ENCODE data around the gene P3H1.
"Not testable (repeated sequence)": the region's sequence is repeated elsewhere in the genome, so short reads cannot be mapped to it uniquely, and the experiment has no call there.

The P3H1 gene

DNA sequence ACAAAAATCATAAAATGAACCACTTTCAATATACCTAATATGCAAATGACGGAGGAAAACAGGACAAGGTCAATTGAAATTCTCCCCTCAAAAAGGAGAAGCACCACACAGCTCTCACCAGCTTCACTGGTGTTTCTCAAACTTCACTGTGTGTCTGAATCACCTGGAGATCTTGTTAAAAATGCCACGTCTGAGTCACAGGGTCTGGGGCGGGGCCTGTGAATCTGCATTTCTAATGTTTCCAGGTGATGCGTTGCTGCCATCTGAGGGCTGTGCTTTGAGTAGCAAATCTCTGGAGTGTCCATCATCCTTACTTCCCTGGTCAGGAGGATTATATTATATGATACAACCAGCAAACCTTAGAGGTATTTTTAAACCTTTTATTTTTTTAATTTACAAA, 35.8 kb downstream of the P3H1 start:
- peak; percentile 35 for DNase-seq (ENCODE audit: low spot score)

GRCh38 chr1:42730002-42730401, 36.8 kb downstream of the P3H1 start:
- DNase-seq (ENCODE audit: low spot score), result no peak

GRCh38 chr1:42725820-42726219, 41.0 kb downstream of the P3H1 start:
- not testable (repeated sequence) for DNase-seq (ENCODE audit: low spot score)

DNA sequence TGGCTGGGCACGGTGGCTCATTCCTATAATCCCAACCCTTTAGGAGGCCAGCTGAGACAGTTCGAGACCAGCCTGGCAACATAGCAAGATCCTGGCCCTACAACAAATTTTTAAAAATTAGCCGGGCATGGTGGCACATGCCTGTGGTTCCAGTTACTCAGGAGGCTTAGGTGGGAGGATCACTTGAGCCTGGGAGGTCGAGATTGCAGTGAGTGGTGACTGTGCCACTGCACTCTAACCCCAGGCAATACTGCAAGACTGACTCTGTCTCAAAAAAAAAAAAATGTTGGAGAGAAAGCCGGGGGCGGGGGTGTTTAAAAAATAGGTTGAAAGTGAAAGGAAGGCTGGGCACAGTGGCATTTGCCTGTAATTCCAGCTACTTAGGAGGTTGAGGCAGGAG, 43.3 kb downstream of the P3H1 start:
- DNase-seq (ENCODE audit: low spot score), result no peak

DNA sequence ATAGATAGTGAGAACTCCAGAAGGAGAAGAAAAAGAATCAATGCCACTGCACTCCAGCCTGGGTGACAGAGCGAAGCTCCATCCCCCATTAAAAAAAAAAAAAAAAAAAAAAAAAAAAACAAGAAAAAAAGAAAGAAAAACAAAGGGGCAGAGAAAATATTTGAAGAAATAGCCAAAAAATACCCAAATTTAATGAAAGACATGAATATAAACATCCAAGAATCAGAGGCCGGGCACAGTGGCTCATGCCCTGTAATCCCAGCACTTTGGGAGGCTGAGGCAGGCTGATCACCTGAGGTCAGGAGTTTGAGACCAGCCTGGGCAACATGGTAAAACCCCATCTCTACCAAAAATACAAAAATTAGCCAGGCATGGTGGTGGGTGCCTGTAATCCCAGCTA, 44.4 kb downstream of the P3H1 start:
- DNase-seq (ENCODE audit: low spot score), result not testable (repeated sequence)

DNA sequence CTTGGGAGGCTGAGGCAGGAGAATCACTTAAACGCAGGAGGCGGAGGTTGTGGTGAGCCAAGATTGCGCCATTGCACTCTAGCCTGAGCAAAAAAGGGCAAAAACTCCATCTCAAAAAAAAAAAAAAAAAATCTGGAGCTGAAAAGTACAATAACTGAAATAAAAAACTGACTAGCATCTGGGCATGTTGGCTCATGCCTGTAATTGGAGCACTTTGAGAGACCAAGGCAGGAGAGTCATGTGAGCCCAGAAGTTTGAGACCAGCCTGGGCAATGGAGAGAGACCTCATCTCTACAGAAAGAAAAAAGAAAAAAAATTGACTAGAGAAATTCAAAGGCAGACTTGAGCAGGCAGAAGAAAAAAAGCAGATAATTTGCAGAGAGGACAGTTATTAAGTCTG, 44.9 kb downstream of the P3H1 start:
- DNase-seq (ENCODE audit: low spot score), result no peak

GRCh38 chr1:42720868-42721267, 46.0 kb downstream of the P3H1 start:
- DNase-seq (ENCODE audit: low spot score), result no peak

DNA sequence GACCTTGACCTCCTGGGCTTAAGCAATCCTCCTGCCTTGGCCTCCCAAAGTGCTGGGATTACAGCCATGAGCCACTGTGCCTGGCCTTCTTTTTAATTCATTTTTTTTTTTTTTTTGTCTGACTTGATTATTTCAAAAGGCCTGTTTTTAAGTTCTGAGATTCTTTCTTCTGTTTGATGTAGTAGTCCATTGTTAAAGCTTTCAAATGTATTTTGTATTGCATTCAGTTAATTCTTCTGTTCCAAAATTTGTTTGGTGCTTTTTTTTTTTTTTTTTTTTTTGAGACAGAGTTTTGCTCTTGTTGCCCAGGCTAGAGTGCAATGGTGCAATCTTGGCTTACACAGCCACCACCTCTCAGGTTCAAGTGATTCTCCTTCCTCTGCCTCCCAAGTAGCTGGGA, 52.4 kb downstream of the P3H1 start:
- DNase-seq (ENCODE audit: low spot score), result not testable (repeated sequence)

GRCh38 chr1:42713293-42713692, 53.5 kb downstream of the P3H1 start:
- no peak for DNase-seq (ENCODE audit: low spot score)

GRCh38 chr1:42712808-42713207, 54.0 kb downstream of the P3H1 start:
- not testable (repeated sequence) for DNase-seq (ENCODE audit: low spot score)

- no peak for DNase-seq (ENCODE audit: low spot score)
Measured at GRCh38 chr1:42703888-42704464, 62.9 kb downstream of the P3H1 start.

- no peak for DNase-seq (ENCODE audit: low spot score)
Measured at GRCh38 chr1:42700006-42700405, 66.8 kb downstream of the P3H1 start.

DNA sequence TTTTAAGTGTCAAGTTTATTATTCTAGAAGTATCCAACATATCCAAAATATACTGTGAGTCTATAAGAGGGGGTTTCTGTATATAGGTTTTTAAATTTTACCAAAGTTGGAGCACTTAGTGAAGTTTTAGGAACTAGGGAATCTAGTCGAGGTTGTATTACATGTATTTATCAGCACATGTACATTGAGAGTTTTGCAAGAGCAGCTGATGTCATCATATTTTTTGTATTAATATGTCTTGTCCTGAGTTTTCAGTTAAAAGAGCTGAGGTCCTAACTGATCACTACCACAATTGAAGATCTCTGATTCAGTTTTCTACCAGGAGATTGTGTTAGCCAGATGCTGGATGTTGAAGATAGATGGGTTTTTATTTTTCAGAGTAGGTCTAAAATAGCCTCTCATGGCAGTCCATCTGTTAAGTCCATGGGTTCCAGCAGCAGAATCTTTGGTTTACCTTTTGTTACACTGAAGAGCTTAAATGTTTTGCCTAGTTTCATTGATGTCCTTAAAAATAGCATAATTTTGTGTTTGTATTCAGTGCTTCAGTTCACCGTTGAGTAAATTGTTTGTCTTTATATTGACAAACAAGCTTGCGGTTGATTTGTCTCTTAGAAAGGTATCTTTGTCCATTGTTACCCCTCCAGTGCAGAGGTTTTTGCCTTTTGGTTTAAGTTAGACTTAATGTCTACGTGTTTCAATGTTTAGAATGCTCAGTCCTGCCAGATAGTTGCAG, 68.6 kb downstream of the P3H1 start:
- no peak for DNase-seq (ENCODE audit: low spot score)
